Adrenal gland (tissue), 12 donors: ENCODE measurements around the gene PPP2R5C. TPM values are rescaled to one million over a fixed set of nuclear protein-coding genes. Genes with fewer than 3 reads are reported as not detected.

ENCODE experiments used
- DNase-seq, 7 donors: peaks; one replicate each; pipeline ENCODE4 v3.0.0-alpha.2; 2019 to 2020
- H3K27ac ChIP-seq, 5 donors: fragments of 200-600 bp; sonication (generic) in 4 of 5; 1 replicate in 3 of 5; 2 replicates in 2 of 5; pipeline versions ENCODE4 v1.5.1 to v1.8.0; 2016 to 2020; ENCODE audit warnings: mild to moderate bottlenecking in 1 of 5
- H3K27me3 ChIP-seq: fragments of 200-600 bp; 2 replicates; pipeline ENCODE4 v1.8.0; 2021
- H3K36me3 ChIP-seq, 2 donors: fragments of 200-600 bp; replicated peaks in 1 of 2; 1 replicate in 1 of 2; 2 replicates in 1 of 2; pipeline versions ENCODE4 v1.5.1 to v1.8.0; 2018 to 2022
- H3K4me1 ChIP-seq, 2 donors: fragments of 200-600 bp; replicated peaks in 1 of 2; 1 replicate in 1 of 2; 2 replicates in 1 of 2; pipeline versions ENCODE4 v1.5.1 to v1.8.0; 2018 to 2021
- H3K4me3 ChIP-seq, 4 donors: fragments of 200-600 bp; sonication (generic) in 3 of 4; one replicate each; pipeline ENCODE4 v1.5.1; 2016 to 2018
- H3K9me3 ChIP-seq, 3 donors: fragments of 200-600 bp; sonication (generic) in 1 of 3; replicated peaks in 1 of 3; 1 replicate in 2 of 3; 2 replicates in 1 of 3; pipeline versions ENCODE4 v1.5.1 to v1.8.0; 2016 to 2021
- CTCF ChIP-seq, 6 experiments: fragments of 450-650 bp in 4 of 6; fragments of 200-600 bp in 2 of 6; sonication (generic) in 1 of 6; IDR thresholded peaks; 1 replicate in 5 of 6; 2 replicates in 1 of 6; pipeline versions ENCODE4 v1.5.1 to v1.8.0; 2016 to 2021; ENCODE audit warnings: antibody characterized with exemption in 6 of 6, mild to moderate bottlenecking in 2 of 6, moderate library complexity in 1 of 6
- POLR2A ChIP-seq, 2 donors: fragments of 450-650 bp; IDR thresholded peaks; one replicate each; pipeline ENCODE4 v1.6.1; 2017; ENCODE audit warnings: antibody characterized with exemption in 2 of 2, mild to moderate bottlenecking in 2 of 2, moderate library complexity in 1 of 2
- WGBS, 4 donors: extraction: QIAGEN DNeasy Blood & Tissue Kit in 2 of 4; methylation state at CpG; one replicate each; pipeline versions ENCODE4 v1.1.5 to v1.1.7; 2013 to 2017; 5-methylcytosine and 5-hydroxymethylcytosine counted together
- intact Hi-C, 2 donors: fragments of 100-400 bp; cut with DNase I; formaldehyde crosslinking; loops; one replicate each; pipeline versions ENCODE4 v1.14.1 to v1.15.0; 2022 to 2023
- polyA plus RNA-seq, 3 donors: library from polyadenylated mRNA; stranded (reverse); fragments of 200-250 nt in 2 of 3; fragments of 350-450 nt in 1 of 3; fragmentation: Illumina TruSeq in 1 of 3; extraction: RNeasy Lipid Tissue Mini Kit (QIAGEN cat#74804) in 1 of 3; gene quantifications; one replicate each; pipeline ENCODE4 v1.2.3, GENCODE V29; 2013 to 2014
- total RNA-seq, 9 donors: library from RNA; depleted of rRNA in 4 of 9; stranded (reverse); fragments of >200 nt in 4 of 9; fragments of 120-200 nt in 1 of 9; fragmentation: NEBNext Ultra II Directional in 1 of 9; extraction: Animal tissue kit (Norgen Biotek cat#: 25700) in 1 of 9; gene quantifications; one replicate each; pipeline versions ENCODE4 v1.1.0 to v1.2.4, GENCODE V29; 2013 to 2023
- donor health status: healthy with polysubstance abuse.
- donor health status: Bipolar disorder and iron deficiency.
- donor health status: DM: yes; HTN: yes; CAD: no.
- donor health status: DM: no; HTN: no; CAD: no.
- donor health status: DM: no; HTN: no; CAD: no.
- donor health status: DM: yes; HTN: yes; CAD: no.

The PPP2R5C gene
- total and polyA plus RNA-seq, 12 donors, result 66.5 to 216 (median 134) TPM

GRCh38 chr14:101737414-101738339 lies 23.8 kb upstream of the PPP2R5C start:
- H3K9me3 ChIP-seq, result peaks cover 0 to 11% (median 0%) of the 10 kb centered on the region in 3 donors
- no peak for DNase-seq
- no peaks in the 10 kb centered on the region for H3K27me3 ChIP-seq
- 67 to 78% (median 72%) methylated on average over 11 of the region's 11 CpGs for WGBS, 4 donors
- no peak overlapping the region for H3K27ac ChIP-seq
- no peaks in the 10 kb centered on the region for H3K36me3 ChIP-seq
- TF ChIP-seq POLR2A (IDR thresholded peaks at IDR 0.05) (no peak), CTCF (IDR thresholded peaks at IDR 0.05) (no peak)
- H3K4me3 ChIP-seq, result no peak overlapping the region
- H3K4me1 ChIP-seq, result no peaks in the 10 kb centered on the region
- intact Hi-C loops, result no loop called here

- DNase-seq, result no peak
- Histone ChIP-seq H3K9me3 (peaks cover 0 to 11% (median 0%) of the 10 kb centered on the region in 3 donors), H3K27ac (no peak overlapping the region), H3K4me1 (no peaks in the 10 kb centered on the region), H3K27me3 (no peaks in the 10 kb centered on the region), H3K36me3 (no peaks in the 10 kb centered on the region), H3K4me3 (no peak overlapping the region)
- TF ChIP-seq POLR2A (IDR thresholded peaks at IDR 0.05), result no peak
- TF ChIP-seq CTCF (IDR thresholded peaks at IDR 0.05), result no peak
- intact Hi-C loops, result no loop called here
- WGBS, 4 donors, result 51 to 65% (median 60%) methylated on average over 3 of the region's 3 CpGs
These were observed 22.7 kb upstream of the PPP2R5C start for GRCh38 chr14:101738703-101739320.

GRCh38 chr14:101739446-101740141 lies 21.9 kb upstream of the PPP2R5C start:
- Histone ChIP-seq H3K4me1 (no peaks in the 10 kb centered on the region), H3K4me3 (no peak overlapping the region), H3K27me3 (no peaks in the 10 kb centered on the region), H3K36me3 (no peaks in the 10 kb centered on the region), H3K9me3 (peaks cover 0 to 11% (median 0%) of the 10 kb centered on the region in 3 donors), H3K27ac (no peak overlapping the region)
- 52 to 77% (median 72%) methylated on average over 8 of the region's 8 CpGs for WGBS, 4 donors
- no peak for TF ChIP-seq POLR2A (IDR thresholded peaks at IDR 0.05)
- no peak for TF ChIP-seq CTCF (IDR thresholded peaks at IDR 0.05)
- intact Hi-C loops, result no loop called here
- DNase-seq, result no peak

GRCh38 chr14:101740981-101741380 lies 20.5 kb upstream of the PPP2R5C start:
- TF ChIP-seq CTCF (IDR thresholded peaks at IDR 0.05), result no peak
- no peak for TF ChIP-seq POLR2A (IDR thresholded peaks at IDR 0.05)
- Histone ChIP-seq H3K4me1 (no peaks in the 10 kb centered on the region), H3K36me3 (no peaks in the 10 kb centered on the region), H3K4me3 (no peak overlapping the region), H3K27ac (no peak overlapping the region), H3K27me3 (no peaks in the 10 kb centered on the region), H3K9me3 (peaks cover 0 to 11% (median 0%) of the 10 kb centered on the region in 3 donors)
- no peak for DNase-seq
- WGBS, 4 donors, result 81 to 88% (median 86%) methylated on average over 3 of the region's 3 CpGs
- intact Hi-C loops, result no loop called here
